Eye (tissue), 1 donor: ENCODE measurements around the gene TSPAN33.
A peak's percentile ranks its signal among the peaks of the same experiment; 100 is the strongest.
"Not testable (repeated sequence)": the region's sequence is repeated elsewhere in the genome, so short reads cannot be mapped to it uniquely, and the experiment has no call there.

ENCODE experiments used
- DNase-seq: peaks from one replicate; pipeline ENCODE4 v3.0.0-alpha.2; 2015

Gene TSPAN33

GRCh38 chr7:129210256-129210988 is 65.9 kb downstream of the TSPAN33 start:
- peak; percentile 85 for DNase-seq

- DNase-seq: no peak
Measured at GRCh38 chr7:129210989-129211312, 66.4 kb downstream of the TSPAN33 start.

- no peak for DNase-seq
Measured at GRCh38 chr7:129212126-129212525, 67.6 kb downstream of the TSPAN33 start.

GRCh38 chr7:129212596-129212995 is 68.1 kb downstream of the TSPAN33 start:
- no peak for DNase-seq

- DNase-seq: peak; percentile 71
Measured at GRCh38 chr7:129213828-129214227, 69.3 kb downstream of the TSPAN33 start.

GRCh38 chr7:129215691-129216090 is 71.2 kb downstream of the TSPAN33 start:
- not testable (repeated sequence) for DNase-seq

GRCh38 chr7:129216101-129216715 is 71.7 kb downstream of the TSPAN33 start:
- DNase-seq: not testable (repeated sequence)

DNA sequence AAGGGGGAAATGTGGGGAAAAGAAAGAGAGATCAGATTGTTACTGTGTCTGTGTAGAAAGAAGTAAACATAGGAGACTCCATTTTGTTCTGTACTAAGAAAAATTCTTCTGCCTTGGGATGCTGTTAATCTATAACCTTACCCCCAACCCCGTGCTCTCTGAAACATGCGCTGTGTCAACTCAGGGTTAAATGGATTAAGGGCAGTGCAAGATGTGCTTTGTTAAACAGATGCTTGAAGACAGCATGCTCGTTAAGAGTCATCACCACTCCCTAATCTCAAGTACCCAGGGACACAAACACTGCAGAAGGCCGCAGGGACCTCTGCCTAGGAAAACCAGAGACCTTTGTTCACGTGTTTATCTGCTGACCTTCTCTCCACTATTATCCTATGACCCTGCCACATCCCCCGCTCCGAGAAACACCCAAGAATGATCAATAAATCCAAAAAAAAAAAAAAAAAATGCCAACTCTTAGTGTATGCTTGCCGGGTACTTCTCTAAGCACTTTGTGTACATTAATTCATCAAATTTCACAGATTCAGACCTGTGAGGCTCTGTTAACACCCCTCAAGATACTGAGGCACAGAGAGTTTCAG is 72.4 kb downstream of the TSPAN33 start:
- DNase-seq: not testable (repeated sequence)

DNA sequence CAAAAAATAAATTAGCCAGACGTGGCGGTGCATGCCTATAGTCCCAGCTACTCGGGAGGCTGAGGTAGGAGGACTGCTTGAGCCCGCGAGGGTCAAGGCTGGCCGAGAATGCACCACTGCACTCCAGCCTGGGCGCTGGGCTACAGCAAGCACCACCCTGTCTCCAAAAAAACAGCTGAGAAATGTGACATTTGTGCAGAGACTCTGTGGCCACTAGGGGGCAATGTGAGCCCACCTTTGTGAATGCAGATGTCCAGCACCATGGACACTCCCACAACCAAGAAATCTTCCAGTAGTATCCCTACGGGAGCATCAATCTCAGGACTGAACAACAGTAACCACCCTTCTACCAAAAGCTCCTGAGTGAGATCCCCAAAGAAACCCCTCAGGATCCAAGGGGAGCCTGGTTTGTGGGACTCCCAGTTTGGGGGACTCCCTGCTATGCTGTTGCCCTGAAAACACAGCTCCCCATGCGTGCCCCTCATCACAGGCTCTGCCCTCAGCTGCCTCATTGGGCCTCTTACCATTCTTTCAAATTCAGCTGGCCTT is 74.1 kb downstream of the TSPAN33 start:
- DNase-seq: peak; percentile 95

DNA sequence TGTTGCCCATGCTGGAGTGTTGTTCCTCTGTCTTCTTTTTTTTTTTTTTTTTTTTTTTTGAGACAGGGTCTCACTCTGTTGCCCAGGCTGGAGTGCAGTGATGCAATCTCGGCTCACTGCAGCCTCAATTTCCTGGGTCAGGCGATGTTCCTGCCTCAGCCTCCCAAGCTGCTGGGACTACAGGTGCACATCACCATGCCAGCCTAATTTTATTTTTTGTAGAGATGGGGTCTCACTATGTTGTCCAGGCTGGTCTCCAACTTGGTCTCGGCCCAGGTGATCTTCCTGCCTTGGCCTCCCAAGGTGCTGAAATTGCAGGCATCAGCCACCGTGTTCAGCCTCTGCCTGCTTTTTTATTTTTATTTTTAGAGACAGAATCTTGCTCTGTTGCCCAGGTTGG is 74.7 kb downstream of the TSPAN33 start:
- DNase-seq: not testable (repeated sequence)
